IPS-18a (cell line): Measurements from ENCODE around the gene ATP8B4.

ENCODE experiments used
- H3K27ac ChIP-seq: one replicate; pipeline ENCODE4 v1.5.1; 2013; ENCODE audit warnings: low read length
- H3K27me3 ChIP-seq: one replicate; pipeline ENCODE4 v1.6.1; 2013; ENCODE audit warnings: mild to moderate bottlenecking, low read length; ENCODE audit not compliant: control insufficient read depth, insufficient read depth
- H3K36me3 ChIP-seq: one replicate; pipeline ENCODE4 v1.6.1; 2013; ENCODE audit warnings: low read depth, low read length; ENCODE audit not compliant: control insufficient read depth
- H3K4me1 ChIP-seq: one replicate; pipeline ENCODE4 v1.6.1; 2013; ENCODE audit warnings: low read depth, low read length; ENCODE audit not compliant: control insufficient read depth
- H3K4me3 ChIP-seq: one replicate; pipeline ENCODE4 v1.5.1; 2013; ENCODE audit warnings: low read length
- H3K9ac ChIP-seq: one replicate; pipeline ENCODE4 v1.6.1; 2013; ENCODE audit warnings: mild to moderate bottlenecking, low read length, moderate library complexity
- H3K9me3 ChIP-seq: one replicate; pipeline ENCODE4 v1.6.1; 2013; ENCODE audit warnings: low read depth, low read length; ENCODE audit not compliant: control insufficient read depth

The ATP8B4 gene

GRCh38 chr15:49881433-49881832, 237.6 kb downstream of the ATP8B4 start:
- Histone ChIP-seq H3K4me3 (no peak overlapping the region), H3K27ac (no peak overlapping the region), H3K36me3 (no peaks in the 10 kb centered on the region), H3K4me1 (peaks cover 3% of the 10 kb centered on the region), H3K9me3 (no peaks in the 10 kb centered on the region), H3K27me3 (no peaks in the 10 kb centered on the region), H3K9ac (no peak overlapping the region)

GRCh38 chr15:49877873-49878521, 241.0 kb downstream of the ATP8B4 start:
- Histone ChIP-seq H3K9me3 (no peaks in the 10 kb centered on the region), H3K27ac (no peak overlapping the region), H3K9ac (no peak overlapping the region), H3K4me3 (no peak overlapping the region), H3K27me3 (no peaks in the 10 kb centered on the region), H3K4me1 (no peaks in the 10 kb centered on the region), H3K36me3 (no peaks in the 10 kb centered on the region)

GRCh38 chr15:49877117-49877872, 241.7 kb downstream of the ATP8B4 start:
- Histone ChIP-seq H3K4me1 (no peaks in the 10 kb centered on the region), H3K4me3 (no peak overlapping the region), H3K27me3 (no peaks in the 10 kb centered on the region), H3K9ac (no peak overlapping the region), H3K27ac (no peak overlapping the region), H3K36me3 (no peaks in the 10 kb centered on the region), H3K9me3 (no peaks in the 10 kb centered on the region)

- Histone ChIP-seq H3K27ac (no peak overlapping the region), H3K36me3 (no peaks in the 10 kb centered on the region), H3K4me1 (no peaks in the 10 kb centered on the region)
Observed at GRCh38 chr15:49876401-49877038, 242.5 kb downstream of the ATP8B4 start.

GRCh38 chr15:49875392-49875791, 243.6 kb downstream of the ATP8B4 start:
- no peak overlapping the region for H3K4me3 ChIP-seq
- H3K4me1 ChIP-seq = no peaks in the 10 kb centered on the region
- H3K27ac ChIP-seq = no peak overlapping the region
- no peaks in the 10 kb centered on the region for H3K9me3 ChIP-seq
- H3K27me3 ChIP-seq = no peaks in the 10 kb centered on the region
- H3K9ac ChIP-seq = no peak overlapping the region
- no peaks in the 10 kb centered on the region for H3K36me3 ChIP-seq

More at GRCh38 chr15:49876401-49877038, 242.5 kb downstream of the ATP8B4 start:
- Histone ChIP-seq H3K9ac (no peak overlapping the region), H3K27me3 (no peaks in the 10 kb centered on the region), H3K9me3 (no peaks in the 10 kb centered on the region), H3K4me3 (no peak overlapping the region)

GRCh38 chr15:49870472-49870871, 248.6 kb downstream of the ATP8B4 start:
- Histone ChIP-seq H3K27me3 (no peaks in the 10 kb centered on the region), H3K4me3 (no peak overlapping the region), H3K4me1 (no peaks in the 10 kb centered on the region), H3K36me3 (no peaks in the 10 kb centered on the region), H3K9me3 (no peaks in the 10 kb centered on the region), H3K9ac (no peak overlapping the region), H3K27ac (no peak overlapping the region)

GRCh38 chr15:49868348-49868747, 250.7 kb downstream of the ATP8B4 start:
- no peak overlapping the region for H3K9ac ChIP-seq
- no peaks in the 10 kb centered on the region for H3K27me3 ChIP-seq
- H3K9me3 ChIP-seq = no peaks in the 10 kb centered on the region
- no peak overlapping the region for H3K4me3 ChIP-seq
- H3K36me3 ChIP-seq = no peaks in the 10 kb centered on the region
- no peaks in the 10 kb centered on the region for H3K4me1 ChIP-seq
- no peak overlapping the region for H3K27ac ChIP-seq

GRCh38 chr15:49865925-49866757, 252.9 kb downstream of the ATP8B4 start:
- Histone ChIP-seq H3K4me3 (no peak overlapping the region), H3K27me3 (no peaks in the 10 kb centered on the region), H3K9ac (no peak overlapping the region), H3K4me1 (no peaks in the 10 kb centered on the region), H3K27ac (no peak overlapping the region), H3K9me3 (no peaks in the 10 kb centered on the region), H3K36me3 (no peaks in the 10 kb centered on the region)

- H3K4me3 ChIP-seq = no peak overlapping the region
- no peaks in the 10 kb centered on the region for H3K27me3 ChIP-seq
- H3K9me3 ChIP-seq = no peaks in the 10 kb centered on the region
- H3K36me3 ChIP-seq = no peaks in the 10 kb centered on the region
- no peaks in the 10 kb centered on the region for H3K4me1 ChIP-seq
- no peak overlapping the region for H3K27ac ChIP-seq
- no peak overlapping the region for H3K9ac ChIP-seq
Observed at GRCh38 chr15:49864251-49864650, 254.8 kb downstream of the ATP8B4 start.

GRCh38 chr15:49863431-49864224, 255.4 kb downstream of the ATP8B4 start:
- H3K36me3 ChIP-seq = no peaks in the 10 kb centered on the region
- no peak overlapping the region for H3K9ac ChIP-seq
- no peaks in the 10 kb centered on the region for H3K27me3 ChIP-seq
- H3K9me3 ChIP-seq = no peaks in the 10 kb centered on the region
- no peak overlapping the region for H3K27ac ChIP-seq
- no peaks in the 10 kb centered on the region for H3K4me1 ChIP-seq
- H3K4me3 ChIP-seq = no peak overlapping the region
